HG03139 (cell line): ENCODE results near the gene PSMB11.

ENCODE experiments used
- ATAC-seq: cut with Tn5 transposase; IDR thresholded peaks from one replicate; pipeline ENCODE4 v1.9.1; 2021; ENCODE audit not compliant: unreplicated experiment

Gene PSMB11

GRCh38 chr14:23040100-23040499 is 1.9 kb upstream of the PSMB11 start:
- no peak for ATAC-seq

DNA sequence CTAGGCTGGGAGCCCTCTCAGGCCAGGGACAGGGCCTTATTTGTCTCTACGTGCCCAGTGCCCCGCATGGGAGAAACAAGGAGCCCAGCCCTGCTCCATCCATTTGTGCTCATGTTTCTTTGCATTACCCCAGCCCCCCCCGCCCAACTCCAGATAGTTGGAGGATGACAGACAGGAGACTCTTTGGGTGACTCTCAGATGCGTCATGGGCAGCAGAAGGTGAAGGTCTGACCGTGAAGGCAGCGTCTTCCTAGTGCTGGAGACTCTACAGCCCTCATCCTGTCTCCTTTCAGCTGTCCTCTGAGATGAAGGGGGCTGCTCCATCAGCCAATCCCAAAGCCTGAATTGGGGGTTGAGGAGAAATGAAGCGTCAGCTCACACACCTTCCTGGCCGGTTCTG is 283 bp upstream of the PSMB11 start:
- ATAC-seq: no peak

- no peak for ATAC-seq
Measured at GRCh38 chr14:23043145-23043544, 1.1 kb downstream of the PSMB11 start.

- no peak for ATAC-seq
Measured at GRCh38 chr14:23043754-23044153, 1.7 kb downstream of the PSMB11 start.

DNA sequence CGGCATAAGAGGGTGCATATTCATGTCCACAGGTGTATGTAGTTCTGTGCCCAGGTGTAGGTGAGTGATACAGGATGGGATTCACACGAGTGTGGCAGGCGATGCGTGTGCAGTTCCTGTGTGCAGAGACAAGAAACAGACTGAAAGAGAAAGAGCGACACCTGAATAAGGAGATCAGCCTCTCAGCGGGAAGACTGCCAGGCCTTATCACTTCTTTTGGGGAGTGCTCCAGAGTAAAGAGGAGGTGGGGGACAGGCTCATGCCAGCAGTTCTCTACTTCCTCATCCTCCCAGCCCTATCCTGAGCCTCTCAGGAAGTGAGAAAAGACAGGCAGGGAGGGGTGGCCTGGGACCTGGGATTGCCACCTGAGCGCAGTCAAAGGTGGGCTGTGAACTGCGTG is 2.8 kb downstream of the PSMB11 start:
- no peak for ATAC-seq

DNA sequence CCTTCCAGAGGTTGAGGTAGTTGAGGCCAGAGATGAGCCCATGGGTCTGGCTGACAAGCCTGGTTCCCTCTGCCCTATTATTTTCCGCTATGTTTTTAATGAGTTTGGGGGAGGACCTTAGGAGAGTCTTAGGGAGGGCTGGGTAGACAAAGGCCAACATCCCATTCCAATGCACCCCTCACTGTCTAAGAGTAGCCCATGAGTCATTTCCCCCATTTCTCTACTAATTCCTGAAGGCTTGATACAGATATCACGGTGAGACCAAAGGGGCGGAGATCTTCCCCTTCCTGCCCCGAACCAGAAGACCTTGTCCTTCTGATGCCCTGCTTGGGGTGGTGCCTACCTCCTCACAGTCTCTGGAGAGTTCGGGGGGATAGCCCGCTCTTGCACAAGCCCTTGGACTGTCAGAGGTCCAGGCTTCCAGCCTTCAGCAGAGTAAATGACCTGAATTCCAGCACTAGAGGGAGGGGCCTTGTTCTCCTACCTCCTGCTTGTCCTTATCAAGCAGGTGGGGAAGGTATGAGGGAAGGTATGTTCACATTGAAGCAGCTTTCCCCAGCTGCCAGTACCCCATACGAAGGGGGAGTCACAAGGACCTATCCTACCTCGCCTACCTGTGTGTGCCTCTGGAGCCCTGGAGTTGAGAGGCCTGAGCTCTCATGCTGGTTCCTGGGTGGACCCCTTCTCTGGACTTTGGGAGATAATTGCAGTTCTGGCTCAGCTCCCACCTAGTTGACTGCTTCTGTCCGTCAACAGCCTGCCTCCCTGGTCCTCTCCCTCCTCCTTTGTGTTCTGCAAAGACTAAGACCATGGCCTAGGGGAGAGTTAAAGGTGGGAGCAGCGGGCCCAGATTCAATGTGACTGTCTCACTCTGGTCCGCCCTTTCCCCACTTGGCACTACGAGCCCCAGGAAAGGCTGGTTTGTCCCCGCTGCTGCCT is 3.7 kb downstream of the PSMB11 start:
- ATAC-seq: no peak

GRCh38 chr14:23047034-23047634 is 5.1 kb downstream of the PSMB11 start:
- ATAC-seq: no peak

GRCh38 chr14:23047751-23048693 is 6.0 kb downstream of the PSMB11 start:
- no peak for ATAC-seq

DNA sequence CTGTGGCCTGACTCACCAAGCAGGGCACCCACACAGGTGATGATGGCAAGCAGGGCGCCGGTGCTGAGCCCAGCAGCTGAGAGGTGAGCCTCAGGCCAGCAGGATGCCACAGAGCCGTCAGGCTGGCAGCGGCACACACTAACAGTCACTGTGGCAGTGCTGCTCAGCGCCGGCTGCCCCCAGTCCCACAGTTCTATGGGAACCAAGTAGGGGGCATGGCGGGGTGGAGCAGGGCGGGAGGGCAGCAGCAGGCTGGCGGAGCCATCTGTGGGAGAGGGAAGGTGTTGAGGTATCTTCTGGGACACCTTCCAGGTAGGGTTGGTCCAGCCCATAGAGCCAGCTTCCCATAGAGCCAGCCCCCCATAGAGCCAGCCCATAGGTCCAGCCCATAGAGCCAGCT is 7.0 kb downstream of the PSMB11 start:
- ATAC-seq: no peak

DNA sequence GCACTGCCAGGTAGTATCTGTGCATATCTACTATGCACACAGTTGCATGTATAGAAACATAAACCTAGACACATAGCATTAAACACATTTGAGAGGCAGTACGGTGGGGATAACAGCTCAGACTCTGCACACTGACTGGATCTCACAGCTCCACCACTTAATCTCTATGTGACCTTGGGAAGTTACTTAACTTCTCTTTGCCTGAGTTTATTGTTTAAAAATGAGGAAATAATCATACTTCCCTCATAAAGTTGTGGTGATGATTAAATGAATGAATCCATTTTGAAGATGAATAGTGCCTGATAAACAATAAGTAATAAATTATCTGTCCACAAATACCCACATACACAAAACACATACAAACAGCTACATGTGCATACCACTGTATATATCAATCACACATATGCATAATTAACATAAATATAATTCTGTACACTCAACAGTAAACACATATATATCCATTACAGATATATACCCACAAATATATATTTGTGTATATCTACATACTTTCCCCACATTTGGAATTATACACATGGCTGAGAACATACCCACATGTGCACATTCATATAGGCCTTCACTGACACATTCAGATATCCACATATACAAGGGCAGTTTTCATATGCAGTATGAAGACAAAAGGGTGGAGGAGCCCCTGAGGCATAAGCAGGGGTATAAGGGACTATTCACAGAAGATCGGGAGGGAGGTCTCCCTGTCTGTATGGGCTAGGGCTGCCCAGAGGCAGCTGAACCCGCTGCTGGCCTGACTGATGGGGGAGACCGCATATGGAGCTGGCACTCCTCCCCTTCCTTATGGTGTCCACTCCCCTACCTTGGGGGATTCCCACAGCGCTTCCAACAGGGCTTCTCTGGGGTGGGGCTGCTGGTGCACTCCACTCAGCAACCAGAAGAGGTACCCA is 9.4 kb downstream of the PSMB11 start:
- no peak for ATAC-seq

DNA sequence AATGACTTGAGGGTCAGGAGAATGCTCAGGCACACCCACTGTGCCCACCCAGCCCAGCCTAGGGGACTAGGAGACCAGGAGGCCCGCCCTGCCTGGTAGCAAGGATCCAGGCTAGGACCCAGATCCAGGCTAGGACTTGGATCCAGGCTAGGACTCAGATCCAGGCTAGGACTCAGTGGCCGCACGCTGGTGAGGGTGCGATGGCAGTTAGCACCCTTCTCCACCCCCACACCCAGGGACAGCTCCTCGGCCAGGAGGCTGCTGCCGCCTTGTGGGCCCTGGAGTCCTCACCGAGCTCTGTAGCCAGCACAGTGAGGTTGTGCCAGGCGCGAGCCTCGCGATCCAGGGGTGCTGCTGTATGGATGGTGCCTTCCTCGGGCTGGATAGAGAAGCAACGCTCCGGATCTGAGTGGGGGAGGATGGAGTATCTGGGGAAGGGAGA is 10.2 kb downstream of the PSMB11 start:
- no peak for ATAC-seq

DNA sequence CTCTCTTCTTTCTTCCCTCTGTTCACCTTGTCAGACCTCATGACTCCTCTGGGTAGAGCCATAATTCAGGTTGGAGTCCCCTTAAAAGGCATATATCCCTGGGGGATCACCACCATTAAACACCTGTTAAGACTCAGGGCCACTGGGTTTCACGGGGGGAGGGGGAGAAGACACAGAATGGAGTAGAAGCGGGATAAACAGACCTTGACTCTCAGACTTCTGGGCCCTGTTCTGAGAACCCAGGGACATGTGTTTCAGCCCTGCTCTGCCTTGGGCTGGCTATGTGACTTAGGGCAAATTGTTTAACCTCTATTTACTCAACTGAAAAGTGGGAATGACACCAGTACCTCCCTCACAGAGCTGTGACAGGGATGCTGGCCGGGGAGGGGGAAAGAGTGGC is 10.7 kb downstream of the PSMB11 start:
- no peak for ATAC-seq

DNA sequence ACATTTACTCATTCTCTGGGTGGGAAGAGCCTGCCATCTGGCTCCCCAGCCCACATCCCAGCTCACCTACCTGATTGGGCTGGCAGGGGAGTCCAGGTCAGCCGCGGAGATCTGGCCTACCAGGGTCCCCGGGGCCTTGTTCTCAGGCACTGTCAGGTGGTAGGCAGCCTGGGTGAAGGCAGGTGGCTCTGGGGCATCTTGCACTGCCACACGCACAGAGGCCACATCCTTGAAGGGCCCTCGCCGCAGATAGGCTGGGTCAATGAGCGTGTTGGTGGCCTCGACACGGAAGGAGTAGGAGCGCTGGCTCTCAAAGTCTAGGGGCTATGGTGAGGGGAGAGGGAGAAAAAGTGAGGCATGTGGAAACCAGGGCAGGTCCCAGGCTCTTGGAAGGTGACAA is 11.4 kb downstream of the PSMB11 start:
- no peak for ATAC-seq

DNA sequence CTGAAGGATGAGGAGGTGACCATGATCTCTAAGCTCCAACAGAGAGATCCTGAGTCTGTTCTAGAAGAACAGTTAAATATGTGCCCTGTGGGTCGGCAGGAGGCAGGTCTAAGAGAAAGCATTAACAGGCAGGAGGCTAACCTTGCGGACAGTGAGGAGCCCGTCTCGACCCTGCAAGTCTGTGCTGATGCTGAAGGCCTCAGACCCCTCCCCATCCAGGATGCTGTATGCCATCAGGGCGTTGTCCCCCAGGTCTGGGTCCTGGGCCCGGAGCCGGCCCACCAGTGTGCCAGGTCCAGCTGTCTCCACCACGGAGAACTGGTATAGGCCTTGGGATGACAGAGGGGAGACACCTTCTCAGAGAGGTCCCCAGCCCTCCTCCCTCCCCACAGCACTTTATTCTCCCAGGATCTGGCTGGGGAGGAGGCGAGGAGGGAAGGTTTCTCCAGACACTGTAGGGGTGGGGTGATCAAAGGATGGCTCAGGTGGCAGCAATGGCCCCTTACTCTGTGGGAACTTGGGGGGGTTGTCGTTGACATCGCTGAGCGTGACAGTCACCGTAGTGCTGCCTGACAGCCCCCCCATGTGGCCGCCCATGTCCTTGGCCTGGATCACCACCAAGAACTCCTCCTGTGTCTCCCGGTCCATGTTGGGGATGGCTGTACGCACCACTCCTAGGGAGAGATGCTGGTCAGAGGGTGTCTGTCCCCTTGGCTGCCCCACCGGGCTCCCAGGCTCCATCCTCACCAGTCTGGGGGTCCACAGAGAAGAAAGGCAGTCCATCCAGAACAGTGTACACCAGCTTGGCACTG is 12.2 kb downstream of the PSMB11 start:
- ATAC-seq: no peak

DNA sequence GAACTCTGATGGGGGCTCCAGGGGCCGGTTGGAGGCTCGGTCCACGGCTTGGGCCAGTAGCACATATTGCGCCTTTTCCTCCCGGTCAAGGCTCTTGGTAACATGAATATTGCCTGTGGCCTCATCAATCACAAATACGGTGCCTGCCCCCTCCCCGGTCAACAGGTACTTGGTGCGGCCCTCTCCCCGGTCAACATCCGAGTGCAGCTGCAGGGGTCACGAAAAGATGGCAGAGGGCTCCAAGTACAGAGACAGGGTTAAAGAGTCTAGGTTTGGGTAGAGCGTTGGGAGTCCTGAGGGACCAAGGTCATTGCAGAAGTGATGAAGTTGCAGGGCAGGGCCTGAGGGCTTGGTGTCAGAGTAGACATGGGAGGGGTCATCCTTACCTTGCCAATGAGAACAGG is 13.1 kb downstream of the PSMB11 start:
- ATAC-seq: no peak

- no peak for ATAC-seq
Measured at GRCh38 chr14:23055621-23056144, 13.7 kb downstream of the PSMB11 start.

DNA sequence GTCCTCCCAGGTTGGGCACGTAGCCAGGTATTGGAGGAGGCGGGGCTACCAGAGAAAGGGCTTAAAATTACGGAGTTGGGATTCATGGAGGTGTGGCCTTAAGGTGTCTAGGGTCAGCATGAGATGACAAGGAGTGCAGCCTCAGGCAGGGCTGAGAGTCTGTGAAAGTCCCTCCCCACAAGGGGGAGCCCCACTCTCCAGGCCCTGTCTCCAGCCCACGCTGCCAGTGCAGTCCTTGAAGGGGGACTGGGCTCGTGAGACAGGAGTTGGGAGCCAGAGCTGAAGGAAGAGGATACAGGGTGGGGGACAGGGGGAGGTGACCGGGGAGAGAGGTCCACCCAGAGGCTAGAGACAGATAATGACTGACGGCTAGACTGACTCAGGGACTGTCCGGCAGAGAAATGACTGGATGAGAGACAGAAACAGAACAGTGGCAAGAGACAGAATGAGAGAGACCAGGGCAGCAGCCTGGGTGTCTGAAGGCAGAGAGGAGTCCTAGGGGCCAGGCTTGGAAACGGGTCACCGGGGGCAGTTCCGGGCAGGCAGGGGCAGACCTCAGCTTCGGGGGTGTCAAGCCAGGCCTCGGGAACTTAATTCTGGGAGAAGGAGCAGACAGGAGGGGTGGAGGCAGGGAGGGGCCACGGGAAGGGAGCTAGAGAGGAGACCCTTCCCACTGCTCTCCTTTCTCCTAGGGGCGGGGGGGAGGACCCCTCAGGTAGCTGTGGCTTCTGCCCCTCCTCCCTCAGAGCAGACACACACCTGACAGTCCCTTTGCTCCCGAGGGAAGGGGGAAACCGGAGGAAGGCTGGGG is 14.3 kb downstream of the PSMB11 start:
- peak; percentile 42 for ATAC-seq
